Neutrophil (primary cell): ENCODE measurements around the gene KCTD2.

Experiments used
- H3K27ac ChIP-seq: fragments of 200-600 bp; sonication (generic); 2 replicates; pipeline ENCODE4 v1.5.1; 2016; ENCODE audit warnings: mild to moderate bottlenecking, moderate library complexity
- H3K27me3 ChIP-seq: fragments of 200-600 bp; sonication (generic); 2 replicates; pipeline ENCODE4 v1.6.0; 2016; ENCODE audit warnings: mild to moderate bottlenecking
- H3K36me3 ChIP-seq: fragments of 200-600 bp; sonication (generic); 2 replicates; pipeline ENCODE4 v1.5.1; 2017
- H3K4me1 ChIP-seq, 2 experiments: fragments of 200-600 bp in 1 of 2; sonication (generic) in 1 of 2; 1 replicate in 1 of 2; 2 replicates in 1 of 2; pipeline versions ENCODE4 v1.5.1 to v1.6.1; 2013 to 2016; ENCODE audit warnings: low read depth in 1 of 2, low read length in 1 of 2, mild to moderate bottlenecking in 1 of 2, moderate library complexity in 1 of 2; ENCODE audit not compliant: control insufficient read depth in 1 of 2, insufficient read depth in 1 of 2
- H3K4me3 ChIP-seq, 2 experiments: fragments of 200-600 bp in 1 of 2; sonication (generic) in 1 of 2; 1 replicate in 1 of 2; 2 replicates in 1 of 2; pipeline ENCODE4 v1.5.1; 2013 to 2016; ENCODE audit warnings: low read depth in 1 of 2, low read length in 1 of 2, mild to moderate bottlenecking in 1 of 2, moderate library complexity in 1 of 2
- H3K9me3 ChIP-seq: fragments of 200-600 bp; sonication (generic); 2 replicates; pipeline ENCODE4 v1.5.1; 2016
- CTCF ChIP-seq: fragments of 200-600 bp; sonication (generic); IDR thresholded peaks from 2 replicates; pipeline ENCODE4 v1.5.1; 2016; ENCODE audit warnings: antibody characterized with exemption

The KCTD2 gene

GRCh38 chr17:75078284-75079022, 31.4 kb downstream of the KCTD2 start:
- Histone ChIP-seq H3K27ac (peak overlapping the region; percentile 86), H3K27me3 (no peaks in the 10 kb centered on the region), H3K4me3 (no peak overlapping the region), H3K36me3 (no peaks in the 10 kb centered on the region), H3K4me1 (peaks cover 54 to 56% of the 10 kb centered on the region in 2 experiments), H3K9me3 (no peaks in the 10 kb centered on the region)
- TF ChIP-seq CTCF = no peak

- Histone ChIP-seq H3K27ac (no peak overlapping the region), H3K27me3 (no peaks in the 10 kb centered on the region), H3K36me3 (no peaks in the 10 kb centered on the region), H3K4me3 (no peak overlapping the region), H3K4me1 (peaks cover 54 to 56% of the 10 kb centered on the region in 2 experiments), H3K9me3 (no peaks in the 10 kb centered on the region)
- no peak for TF ChIP-seq CTCF
Measured at GRCh38 chr17:75079023-75079373, 32.0 kb downstream of the KCTD2 start.

- TF ChIP-seq CTCF = no peak
- Histone ChIP-seq H3K27me3 (no peaks in the 10 kb centered on the region), H3K27ac (peak overlapping the region; percentile 26), H3K4me3 (no peak overlapping the region), H3K4me1 (peaks cover 28 to 29% of the 10 kb centered on the region in 2 experiments), H3K9me3 (no peaks in the 10 kb centered on the region), H3K36me3 (no peaks in the 10 kb centered on the region)
Measured at GRCh38 chr17:75081611-75082540, 34.9 kb downstream of the KCTD2 start.

- H3K4me1 ChIP-seq = peaks cover 25 to 27% of the 10 kb centered on the region in 2 experiments
- H3K36me3 ChIP-seq = no peaks in the 10 kb centered on the region
- no peak overlapping the region for H3K27ac ChIP-seq
- no peaks in the 10 kb centered on the region for H3K9me3 ChIP-seq
- H3K4me3 ChIP-seq = no peak overlapping the region
- H3K27me3 ChIP-seq = no peaks in the 10 kb centered on the region
- TF ChIP-seq CTCF = no peak
Measured at GRCh38 chr17:75082683-75083082, 35.7 kb downstream of the KCTD2 start.

GRCh38 chr17:75084039-75084660, 37.1 kb downstream of the KCTD2 start:
- TF ChIP-seq CTCF = no peak
- Histone ChIP-seq H3K27me3 (no peaks in the 10 kb centered on the region), H3K36me3 (no peaks in the 10 kb centered on the region), H3K9me3 (no peaks in the 10 kb centered on the region), H3K4me1 (peaks cover 27 to 30% of the 10 kb centered on the region in 2 experiments), H3K4me3 (no peak overlapping the region), H3K27ac (no peak overlapping the region)
